ENCODE data around the gene RAPGEF6.

DNA sequence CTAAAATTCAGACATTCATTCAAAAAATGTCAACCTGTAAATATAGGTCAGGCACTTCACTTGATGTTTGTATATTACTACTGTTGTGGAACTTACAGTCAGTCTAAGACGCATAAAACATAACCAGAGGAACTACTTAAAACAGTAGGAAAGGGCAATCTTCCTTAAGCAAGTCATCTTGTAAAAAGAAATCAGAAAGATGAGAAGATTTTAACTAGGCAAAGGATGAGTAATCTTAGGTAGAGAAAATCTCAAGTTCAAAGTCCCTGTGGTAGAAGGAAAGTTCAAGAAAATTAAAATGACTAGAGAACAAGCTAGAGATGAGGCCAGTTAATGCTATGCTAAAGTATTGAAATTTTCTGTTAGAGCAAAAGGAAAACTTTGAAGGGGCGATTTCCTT is 152.4 kb downstream of the RAPGEF6 start:
- no peak for TF ChIP-seq GATA2 (IDR thresholded peaks at IDR 0.05; ENCODE audit: low read depth, low read length)
- TF ChIP-seq GATA3 (IDR thresholded peaks at IDR 0.05; ENCODE audit: low read depth, low read length) = no peak
